NCI-H345 treated with DMSO at 0.1 percent for 48 hours (cell line): ENCODE data around the gene CACNB3.

ENCODE experiments used
- DNase-seq: peaks from one replicate; lab custom pipeline; 2025; ENCODE audit not compliant: unreplicated experiment; lab: John Stamatoyannopoulos, UW

CACNB3 gene

DNA sequence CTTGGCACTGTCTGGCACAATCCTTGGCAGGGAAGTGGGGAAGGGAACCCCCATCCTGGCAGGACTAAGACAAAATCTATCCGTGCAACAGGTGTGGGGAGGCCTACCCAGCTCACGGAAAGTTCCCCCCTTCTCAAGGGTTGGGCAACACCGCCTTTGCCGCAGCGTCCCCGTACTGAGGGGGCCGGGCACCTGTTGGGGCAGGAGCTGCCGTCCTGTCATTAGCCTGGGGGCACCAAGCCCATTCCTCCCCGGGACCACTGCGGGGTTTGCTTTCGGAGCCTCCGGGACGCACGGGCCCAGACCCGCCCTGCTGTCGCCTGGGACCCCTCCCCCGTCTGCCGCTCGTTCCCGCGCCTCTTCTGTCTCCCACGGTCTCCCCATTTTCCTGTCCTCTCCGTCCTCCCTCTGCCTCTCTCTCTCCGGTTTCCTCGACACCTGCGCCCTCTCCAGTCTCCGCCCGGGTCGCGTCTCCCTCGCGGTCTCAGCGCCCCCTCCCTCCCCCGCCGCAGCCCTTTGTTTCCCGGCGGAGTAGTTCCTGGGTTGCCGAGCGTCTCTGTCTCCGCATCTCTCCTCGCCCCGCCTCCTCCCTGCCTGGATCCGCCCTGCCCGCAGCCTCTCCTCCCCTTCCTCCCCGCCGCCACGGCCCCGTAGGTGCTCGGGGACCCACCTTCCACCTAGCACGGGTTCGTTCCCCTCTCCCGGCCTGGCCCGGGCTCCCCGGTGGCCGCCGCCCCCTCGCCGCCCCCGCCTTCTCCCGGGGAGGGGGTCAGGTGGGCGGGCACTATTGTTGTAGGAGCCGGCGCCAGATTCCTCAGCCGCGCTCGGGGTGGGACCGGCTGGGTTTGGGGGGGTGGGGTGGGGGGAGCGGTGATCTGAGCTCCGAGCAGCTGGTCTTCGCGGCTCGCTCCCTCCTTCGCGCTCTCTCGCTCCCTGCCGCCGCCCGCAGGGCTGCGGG lies at the start of gene CACNB3:
Gene CACNB3 (plus strand): TSS at position 624 of the 958 bp plus-strand sequence. CDS start 434 bp downstream, outside the sequence.
- no peak for DNase-seq

DNA sequence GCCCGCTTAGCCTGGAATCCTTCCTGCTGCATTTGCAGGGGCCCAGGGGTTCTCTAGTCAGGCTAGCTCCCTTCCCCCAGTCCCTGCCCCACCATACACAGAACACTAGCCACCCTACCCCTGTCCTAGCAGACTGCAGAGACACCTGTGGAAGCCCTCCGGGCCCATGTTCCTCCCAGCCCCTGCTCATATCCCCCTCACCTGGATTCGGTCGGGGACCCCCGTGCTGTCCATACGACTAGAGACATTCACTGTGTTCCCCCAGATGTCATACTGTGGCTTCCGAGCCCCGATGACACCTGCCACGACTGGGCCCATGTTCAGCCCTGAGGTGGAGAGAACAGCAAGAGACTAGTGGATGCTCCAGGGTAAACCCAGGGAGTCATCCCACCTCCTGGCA lies 49.6 kb upstream of the CACNB3 start:
- no peak for DNase-seq

- DNase-seq, result no peak
Measured at GRCh38 chr12:48770756-48771155, 47.5 kb upstream of the CACNB3 start.

DNA sequence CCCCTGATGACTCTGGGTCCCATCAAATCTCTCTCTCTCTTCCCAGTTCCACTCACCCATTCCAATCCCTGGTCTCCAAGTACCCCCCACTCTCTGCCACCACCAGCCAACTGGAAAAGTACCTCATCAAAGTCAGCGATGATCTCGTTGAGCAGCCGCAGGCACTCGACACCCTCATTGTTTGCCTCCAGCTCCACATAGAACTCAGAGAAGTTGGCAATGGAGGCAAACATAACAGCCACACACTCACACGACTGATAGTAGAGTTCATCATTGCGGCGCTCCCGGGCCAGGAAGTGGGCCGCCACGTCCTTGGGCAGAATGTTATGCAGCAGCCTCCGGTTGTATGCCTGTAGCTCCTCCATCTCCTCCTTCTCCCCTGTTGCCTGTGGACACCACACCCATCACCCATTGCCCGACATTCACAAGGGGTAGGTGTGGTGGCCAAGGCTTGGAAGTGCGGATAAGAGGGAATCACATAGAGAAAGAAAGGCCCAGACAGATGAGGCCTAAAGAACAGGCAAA lies 46.6 kb upstream of the CACNB3 start:
- no peak for DNase-seq

DNA sequence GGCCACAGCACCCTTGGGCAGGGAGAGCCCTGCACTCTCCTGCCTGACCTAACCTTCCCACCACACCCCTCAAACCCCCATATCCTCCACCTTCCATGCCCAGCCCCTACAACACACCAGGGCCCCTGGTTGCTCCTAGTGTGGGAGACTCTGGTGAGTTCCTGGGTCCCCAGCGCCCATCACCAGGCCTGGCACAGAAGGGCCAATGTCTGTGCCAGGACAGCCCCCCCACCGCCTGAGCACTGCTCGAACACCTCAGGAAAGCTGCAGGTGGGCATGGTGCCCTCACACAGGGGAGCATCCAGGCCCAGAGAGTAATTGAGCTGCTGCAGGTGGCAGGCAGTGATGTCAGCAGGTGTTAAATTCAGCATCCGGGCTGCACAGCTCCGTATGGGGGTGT lies 44.6 kb upstream of the CACNB3 start:
- no peak for DNase-seq

- no peak for DNase-seq
Measured at GRCh38 chr12:48774516-48774915, 43.8 kb upstream of the CACNB3 start.

DNA sequence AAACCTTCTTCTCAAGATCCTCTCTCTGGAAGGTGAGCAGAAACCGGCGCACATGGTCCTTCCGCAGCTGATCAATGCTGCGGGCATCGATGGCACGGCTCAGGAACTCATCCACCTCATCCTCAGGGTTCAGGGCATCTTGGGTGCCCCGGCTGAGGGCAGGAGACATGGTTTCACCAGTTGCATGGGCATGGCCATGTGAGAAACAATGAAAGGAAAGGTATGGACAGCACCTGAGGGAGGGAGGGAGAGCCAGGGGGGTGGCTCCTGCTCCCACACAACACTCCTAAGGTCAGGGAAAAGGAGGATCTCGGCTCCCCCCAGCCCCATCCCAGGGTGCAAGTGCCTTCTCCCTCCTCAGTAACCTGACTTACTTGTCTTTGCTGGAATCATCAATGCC lies 43.0 kb upstream of the CACNB3 start:
- DNase-seq, result no peak

- DNase-seq, result no peak
Measured at GRCh38 chr12:48775991-48776649, 42.2 kb upstream of the CACNB3 start.

GRCh38 chr12:48776956-48777355 lies 41.3 kb upstream of the CACNB3 start:
- no peak for DNase-seq

DNA sequence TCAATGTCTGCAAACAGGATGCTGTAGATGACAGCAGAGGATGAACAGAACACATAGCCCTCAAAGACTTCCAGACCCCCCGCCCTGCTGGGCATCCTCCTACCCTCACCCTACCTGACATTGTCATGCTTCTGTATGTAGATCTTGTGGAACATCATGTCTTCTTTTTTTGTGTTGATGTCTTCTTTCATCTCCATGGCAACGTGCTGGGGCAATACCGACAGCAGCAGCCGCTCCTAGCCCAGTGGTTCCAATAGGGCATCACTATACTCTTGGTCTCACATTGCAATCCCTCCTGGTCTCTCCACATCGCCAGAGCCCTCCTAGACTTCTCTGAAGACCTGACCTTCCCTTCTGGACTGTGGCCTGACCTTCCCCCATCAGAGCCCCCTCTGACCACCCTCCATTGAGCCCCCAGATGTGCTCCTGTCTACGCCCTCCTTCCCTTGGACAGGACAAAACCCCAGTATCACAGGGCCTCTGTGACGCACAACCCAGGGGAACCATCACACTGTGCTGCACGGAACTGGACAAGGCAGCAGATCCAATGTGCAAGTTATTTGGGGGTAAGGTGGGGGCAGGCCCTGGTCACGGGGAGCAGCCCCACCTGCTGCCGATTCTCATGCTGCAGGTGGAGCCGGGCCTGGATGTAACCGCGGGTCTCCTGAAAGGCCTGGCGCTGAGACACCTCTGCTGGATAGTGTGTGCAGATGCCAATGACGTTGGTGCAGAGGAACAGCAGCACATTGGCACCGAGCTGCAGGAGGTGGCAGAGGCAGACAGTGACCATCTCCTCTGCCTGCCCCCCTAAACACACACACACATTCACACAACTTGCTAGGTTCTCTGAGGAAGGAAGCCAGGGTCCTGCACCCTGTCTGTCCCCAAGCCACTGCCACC lies 40.5 kb upstream of the CACNB3 start:
- no peak for DNase-seq

DNA sequence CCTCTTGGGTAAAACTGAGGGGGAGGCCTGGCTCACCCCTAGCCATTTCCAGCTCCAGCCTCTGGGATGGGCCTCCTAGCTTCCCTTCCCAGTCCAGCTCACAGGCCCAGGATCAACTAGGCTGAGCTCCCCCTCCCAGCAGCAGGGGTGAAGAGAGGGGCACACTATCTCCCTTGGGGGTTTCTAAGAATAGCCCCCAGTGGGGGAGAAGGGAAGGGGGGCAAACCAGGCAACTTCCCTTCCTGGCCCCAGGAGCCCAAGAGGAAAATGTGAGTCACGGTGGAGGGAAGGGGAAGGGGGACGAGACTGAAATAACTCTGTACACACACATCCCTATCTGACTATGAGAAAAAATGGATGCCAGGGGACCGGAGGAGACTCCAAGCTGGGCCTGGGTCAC lies 38.4 kb upstream of the CACNB3 start:
- DNase-seq, result no peak

- no peak for DNase-seq
Measured at GRCh38 chr12:48780381-48781025, 37.8 kb upstream of the CACNB3 start.

GRCh38 chr12:48781750-48782456 lies 36.4 kb upstream of the CACNB3 start:
- no peak for DNase-seq

- no peak for DNase-seq
Measured at GRCh38 chr12:48782457-48783395, 35.6 kb upstream of the CACNB3 start.

DNA sequence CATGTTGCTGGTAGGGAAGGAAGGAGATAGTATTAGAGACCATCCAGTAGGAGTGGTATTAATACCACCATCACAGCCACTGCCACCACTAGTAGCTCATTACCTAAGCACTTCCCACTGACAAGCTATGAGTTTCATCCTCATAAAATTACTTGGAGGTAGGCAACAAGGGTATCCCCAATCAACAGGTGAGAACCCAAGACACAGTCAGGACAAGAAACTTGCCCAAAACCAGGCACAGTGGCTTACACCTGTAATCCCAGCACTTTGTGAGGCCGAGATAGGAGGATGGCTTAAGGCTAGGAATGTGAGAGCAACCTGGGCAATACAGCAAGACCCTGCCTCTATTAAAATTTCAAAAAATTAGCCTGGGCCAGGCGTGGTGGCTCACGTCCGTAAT lies 34.9 kb upstream of the CACNB3 start:
- DNase-seq, result no peak

DNA sequence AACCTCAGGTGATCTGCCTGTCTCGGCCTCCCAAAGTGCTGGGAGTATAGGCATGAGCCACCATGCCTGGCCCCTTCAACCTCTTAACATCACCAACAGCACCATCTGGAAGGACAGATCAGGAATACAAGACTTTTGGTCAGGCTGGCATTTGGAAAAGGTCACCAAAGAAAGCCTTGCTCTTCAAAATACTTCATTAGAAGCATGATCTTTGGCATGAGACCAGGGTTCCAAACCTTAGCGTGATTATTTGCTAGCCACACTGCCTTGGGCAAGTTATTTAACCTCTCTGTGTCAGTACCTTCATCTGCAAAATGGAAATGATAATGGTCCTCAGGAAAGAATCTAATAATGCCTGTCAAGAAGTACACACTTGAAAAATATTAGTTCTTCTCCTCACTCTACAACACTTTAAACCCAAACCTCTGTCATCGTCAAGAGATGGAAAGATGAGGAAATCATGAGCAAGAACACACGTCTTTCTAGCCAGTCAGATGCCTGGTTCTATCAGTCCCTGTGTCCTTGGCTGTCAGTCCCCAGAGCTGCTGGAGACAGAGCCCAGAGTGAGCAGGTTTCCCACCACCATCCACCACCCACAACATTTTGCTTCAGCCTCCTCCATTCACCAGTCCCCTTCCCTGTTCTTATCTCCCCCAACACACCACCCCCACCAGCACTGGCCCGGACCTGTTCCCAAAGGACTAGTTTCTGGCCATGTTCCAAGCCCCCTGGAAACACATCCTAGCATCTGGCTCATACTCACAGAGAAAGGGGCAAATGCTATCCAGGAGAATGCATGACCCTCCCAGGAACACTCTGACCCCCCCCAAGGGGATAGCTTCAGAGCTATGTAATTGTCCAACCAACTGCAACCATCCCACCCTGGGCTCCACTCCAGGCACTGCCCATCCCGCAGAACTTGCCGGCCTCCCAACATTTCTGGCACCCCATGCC lies 31.4 kb upstream of the CACNB3 start:
- DNase-seq, result no peak

GRCh38 chr12:48787791-48788523 lies 30.3 kb upstream of the CACNB3 start:
- DNase-seq, result no peak
